Measurements from ENCODE around the gene MINDY4B.

The MINDY4B gene

GRCh38 chr3:150822636-150823035 is 82.6 kb downstream of the MINDY4B start:
- H3K27ac Mint-ChIP-seq = no peak overlapping the region
- no peaks in the 10 kb centered on the region for H3K9me3 Mint-ChIP-seq
- DNase-seq (no peak), ATAC-seq (replicated peaks) (no peak)
- no peaks in the 10 kb centered on the region for H3K36me3 Mint-ChIP-seq
- H3K27me3 Mint-ChIP-seq = peaks cover 7 to 17% of the 10 kb centered on the region in 2 donors
- no peak overlapping the region for H3K4me3 Mint-ChIP-seq
- H3K4me1 Mint-ChIP-seq = peaks cover 0 to 2% of the 10 kb centered on the region in 2 donors

Data from stimulated activated naive B cell treated with anti-CD40 and anti-IgM and Interleukin-4, amounts not matched to agents 10 μg/mL and 1 μg/mL and 100 μg/mL, for 72 hours (primary cell).